GM12874 (cell line): ENCODE data around the gene DNTT.

Experiments
- TF ChIP-seq, protein P1 (sequence below): IDR thresholded peaks from 2 replicates; pipeline ENCODE4 v1.5.1; 2011; ENCODE audit warnings: low read depth, mild to moderate bottlenecking, control low read depth, low read length, moderate library complexity; ENCODE audit not compliant: insufficient read depth

DNTT gene

DNA sequence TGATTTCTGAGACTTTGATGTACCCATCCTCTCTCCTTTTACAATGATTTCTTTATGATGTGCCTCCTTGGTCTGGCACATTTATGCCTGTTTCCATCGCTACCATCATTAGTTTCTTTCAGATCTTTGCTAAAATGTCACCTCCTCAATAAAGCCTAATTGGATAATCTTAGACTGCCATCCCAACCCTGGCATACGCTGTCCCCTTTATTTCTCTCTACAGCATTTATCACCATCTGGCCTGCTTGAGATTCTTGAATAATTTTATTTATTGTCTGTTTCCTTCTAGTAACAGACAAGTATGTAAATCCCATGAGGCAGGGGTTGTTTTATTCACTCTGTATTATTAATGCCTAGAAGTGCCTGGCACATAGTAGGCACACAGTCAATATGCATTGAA lies 6.7 kb upstream of the DNTT start:
- TF ChIP-seq, protein P1, sequence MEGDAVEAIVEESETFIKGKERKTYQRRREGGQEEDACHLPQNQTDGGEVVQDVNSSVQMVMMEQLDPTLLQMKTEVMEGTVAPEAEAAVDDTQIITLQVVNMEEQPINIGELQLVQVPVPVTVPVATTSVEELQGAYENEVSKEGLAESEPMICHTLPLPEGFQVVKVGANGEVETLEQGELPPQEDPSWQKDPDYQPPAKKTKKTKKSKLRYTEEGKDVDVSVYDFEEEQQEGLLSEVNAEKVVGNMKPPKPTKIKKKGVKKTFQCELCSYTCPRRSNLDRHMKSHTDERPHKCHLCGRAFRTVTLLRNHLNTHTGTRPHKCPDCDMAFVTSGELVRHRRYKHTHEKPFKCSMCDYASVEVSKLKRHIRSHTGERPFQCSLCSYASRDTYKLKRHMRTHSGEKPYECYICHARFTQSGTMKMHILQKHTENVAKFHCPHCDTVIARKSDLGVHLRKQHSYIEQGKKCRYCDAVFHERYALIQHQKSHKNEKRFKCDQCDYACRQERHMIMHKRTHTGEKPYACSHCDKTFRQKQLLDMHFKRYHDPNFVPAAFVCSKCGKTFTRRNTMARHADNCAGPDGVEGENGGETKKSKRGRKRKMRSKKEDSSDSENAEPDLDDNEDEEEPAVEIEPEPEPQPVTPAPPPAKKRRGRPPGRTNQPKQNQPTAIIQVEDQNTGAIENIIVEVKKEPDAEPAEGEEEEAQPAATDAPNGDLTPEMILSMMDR, result no peak

GRCh38 chr10:96298362-96298761 lies 5.9 kb upstream of the DNTT start:
- TF ChIP-seq, protein P1, result no peak

GRCh38 chr10:96299383-96299782 lies 4.9 kb upstream of the DNTT start:
- TF ChIP-seq, protein P1, result no peak

DNA sequence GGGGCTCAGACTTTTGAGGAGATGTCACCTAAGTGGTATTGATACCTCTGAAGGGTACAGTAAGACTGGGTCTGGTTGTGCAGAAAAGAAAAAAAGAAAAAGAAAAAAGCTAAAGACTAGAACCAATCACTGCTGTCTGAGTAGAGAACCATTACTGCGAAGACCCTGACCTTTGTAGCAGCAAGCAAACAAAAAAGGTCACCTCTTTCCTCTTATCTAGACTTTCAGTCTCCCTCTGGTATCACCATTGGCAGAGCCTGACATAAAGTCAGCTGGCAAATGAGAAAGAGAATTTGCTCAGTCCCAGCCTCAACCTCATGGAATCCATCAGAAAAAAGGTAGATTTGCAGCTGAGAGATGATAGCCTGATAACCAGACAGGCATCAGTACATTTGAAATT lies 2.6 kb upstream of the DNTT start:
- TF ChIP-seq, protein P1, result no peak

DNA sequence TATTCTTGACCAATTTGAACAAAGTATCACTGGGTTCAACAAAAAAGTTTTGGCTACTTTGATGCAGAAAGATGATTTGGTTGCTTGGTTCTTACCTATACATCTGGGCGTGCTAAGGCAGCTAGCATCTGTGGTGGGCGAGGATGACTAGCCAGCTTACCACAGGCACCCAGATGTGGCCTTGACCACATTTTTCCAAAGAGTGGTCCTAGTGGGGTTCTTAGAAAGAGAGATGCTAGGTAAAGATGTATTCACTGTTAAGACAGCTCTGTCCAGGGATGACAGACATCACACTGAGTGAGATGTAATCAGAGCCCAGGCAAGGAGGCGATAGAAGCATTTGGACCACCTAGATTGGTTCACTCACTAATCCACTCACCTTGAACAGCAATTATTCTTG lies 785 bp downstream of the DNTT start:
- TF ChIP-seq, protein P1, result no peak

DNA sequence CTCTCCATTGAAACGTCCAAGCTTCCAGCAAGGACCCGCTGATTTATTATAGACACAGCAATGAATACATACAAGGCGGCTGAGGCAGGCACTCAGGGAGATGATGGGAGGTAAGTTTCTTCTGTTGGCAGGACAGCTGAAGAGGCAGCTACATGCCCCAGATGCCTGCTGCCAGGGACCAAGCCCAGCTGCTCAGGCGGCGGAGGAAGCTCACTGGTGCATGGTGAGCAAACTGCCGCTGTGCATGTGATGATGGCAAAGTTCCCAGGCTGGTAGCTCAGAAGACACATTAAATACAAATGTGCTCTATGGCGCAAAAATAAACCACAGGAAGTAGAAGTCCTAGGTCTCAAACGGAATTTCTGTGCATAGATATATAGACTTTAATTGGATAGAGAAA lies 2.3 kb downstream of the DNTT start:
- TF ChIP-seq, protein P1, result no peak

DNA sequence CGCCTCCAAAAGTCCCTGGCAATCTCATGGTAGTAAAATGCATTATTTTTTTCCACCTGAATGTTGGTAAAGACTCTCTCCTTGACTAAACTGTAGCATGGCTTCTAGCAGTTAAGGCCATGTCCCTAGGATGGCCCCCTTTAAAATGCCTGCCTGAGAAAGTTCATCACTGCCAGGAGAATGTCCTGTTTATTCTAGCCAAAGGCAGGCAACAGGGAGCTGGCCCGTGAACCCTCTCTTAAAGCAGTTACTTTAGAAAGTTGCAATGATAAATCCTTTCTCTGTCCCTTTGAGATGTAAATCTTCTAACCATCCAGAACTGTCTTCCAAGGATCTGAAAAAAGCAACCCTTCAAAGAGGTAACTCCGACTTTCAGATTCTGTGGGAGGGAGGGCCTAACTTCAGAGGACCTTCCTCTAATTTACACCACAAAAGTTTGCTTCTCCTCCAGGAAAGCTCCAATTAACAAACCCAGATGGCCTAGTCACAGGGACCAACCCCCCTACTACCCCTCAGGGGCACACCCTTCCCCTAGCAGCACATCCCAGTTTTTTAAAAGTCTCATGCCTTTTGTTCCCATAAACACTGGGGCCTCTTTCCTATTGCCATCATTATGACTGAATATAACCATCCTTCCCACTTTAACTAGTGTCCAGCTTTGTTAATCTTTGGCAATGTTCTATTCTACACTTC lies 5.5 kb downstream of the DNTT start:
- TF ChIP-seq, protein P1, result no peak
